GM21723 (cell line): ENCODE measurements around the gene FTO.

ENCODE experiments used
- ATAC-seq: cut with Tn5 transposase; IDR thresholded peaks from one replicate; pipeline ENCODE4 v1.9.1; 2021; ENCODE audit warnings: mild to moderate bottlenecking, moderate library complexity; ENCODE audit not compliant: unreplicated experiment

Gene FTO

GRCh38 chr16:53779186-53779585 lies 75.2 kb downstream of the FTO start:
- no peak for ATAC-seq

- ATAC-seq: no peak
These were observed 76.1 kb downstream of the FTO start for GRCh38 chr16:53780051-53780450.

DNA sequence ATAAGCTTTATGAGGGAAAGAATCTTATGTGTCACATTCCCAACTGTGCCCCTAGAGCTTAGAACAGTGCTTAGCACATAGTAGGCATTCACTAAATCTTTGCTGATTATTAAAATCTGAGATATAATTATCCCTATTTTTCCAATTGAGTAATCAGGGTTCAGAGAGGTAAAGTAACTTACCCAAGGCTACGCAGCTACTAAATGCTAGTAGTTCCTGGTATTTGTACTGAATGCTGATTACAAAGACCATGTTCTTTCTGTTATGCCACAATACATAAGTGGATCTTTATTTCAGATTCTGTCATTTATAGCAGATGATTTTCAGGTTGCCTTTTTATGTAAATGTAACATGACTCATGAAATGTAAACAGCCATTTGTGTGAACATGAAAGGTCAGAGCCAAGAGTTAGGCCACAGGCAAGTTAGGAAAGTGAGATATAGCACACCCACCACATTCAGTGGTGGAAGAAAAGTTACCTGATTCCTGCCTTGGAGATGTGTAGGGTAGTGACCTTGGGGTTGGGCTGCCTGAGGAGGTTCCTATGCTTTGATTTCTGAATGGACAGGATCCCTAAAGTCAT lies 77.2 kb downstream of the FTO start:
- ATAC-seq: no peak

DNA sequence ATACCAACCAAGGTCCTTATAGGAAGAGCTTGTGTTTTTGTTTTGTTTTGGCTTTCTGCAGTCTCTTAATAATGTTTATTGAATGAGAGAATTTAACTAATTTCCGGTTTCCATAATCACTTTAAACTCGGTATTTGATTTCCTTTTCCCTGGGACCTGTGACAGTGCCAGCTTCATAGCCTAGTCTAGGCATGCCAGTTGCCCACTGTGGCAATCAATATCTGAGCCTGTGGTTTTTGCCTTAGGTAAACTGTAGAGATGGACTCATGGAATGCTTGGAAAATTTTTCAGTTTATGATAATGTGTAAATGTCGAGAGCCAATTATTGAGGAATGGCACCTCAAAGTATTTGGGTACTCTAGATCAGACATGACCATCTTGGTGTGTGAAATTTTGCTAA lies 78.2 kb downstream of the FTO start:
- no peak for ATAC-seq

- no peak for ATAC-seq
These were observed 80.3 kb downstream of the FTO start for GRCh38 chr16:53784291-53784690.

DNA sequence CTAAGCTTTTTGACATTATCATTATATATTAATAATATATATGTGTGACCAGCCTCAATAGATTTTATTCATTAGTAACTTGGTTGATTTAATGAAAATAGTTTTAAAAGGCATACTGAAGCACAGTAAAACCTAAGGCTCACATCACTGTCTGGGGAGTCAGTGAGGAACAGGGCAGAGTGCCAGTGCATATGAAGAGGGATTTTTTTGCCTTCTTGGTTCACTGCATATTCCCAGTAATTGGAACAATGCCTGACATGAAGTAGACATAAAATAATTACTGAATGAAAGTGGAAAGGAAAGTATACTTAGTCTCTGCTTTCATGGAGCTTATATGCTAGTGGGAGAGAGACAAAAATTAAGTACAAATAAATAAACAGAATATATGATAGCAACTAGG lies 81.1 kb downstream of the FTO start:
- no peak for ATAC-seq

DNA sequence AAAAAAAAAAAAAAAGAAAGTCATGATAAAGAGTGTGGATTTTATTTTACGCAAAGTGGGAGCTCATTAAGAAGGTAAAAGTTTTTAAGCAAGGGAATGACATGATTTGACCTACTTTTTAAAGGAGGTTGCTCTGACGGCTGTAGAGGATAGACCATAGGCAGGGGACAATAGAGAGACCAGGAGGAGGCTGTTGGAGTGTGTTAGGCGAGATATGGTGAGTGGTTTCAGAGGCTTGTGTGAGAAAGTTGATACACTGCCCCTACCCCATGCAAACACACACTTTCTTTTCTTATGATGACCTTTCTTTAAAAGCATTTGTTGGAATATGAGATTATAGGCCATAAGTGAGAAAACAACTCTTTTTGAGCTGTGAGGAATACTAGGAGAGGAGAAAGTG lies 82.0 kb downstream of the FTO start:
- no peak for ATAC-seq

GRCh38 chr16:53787423-53787822 lies 83.5 kb downstream of the FTO start:
- no peak for ATAC-seq

DNA sequence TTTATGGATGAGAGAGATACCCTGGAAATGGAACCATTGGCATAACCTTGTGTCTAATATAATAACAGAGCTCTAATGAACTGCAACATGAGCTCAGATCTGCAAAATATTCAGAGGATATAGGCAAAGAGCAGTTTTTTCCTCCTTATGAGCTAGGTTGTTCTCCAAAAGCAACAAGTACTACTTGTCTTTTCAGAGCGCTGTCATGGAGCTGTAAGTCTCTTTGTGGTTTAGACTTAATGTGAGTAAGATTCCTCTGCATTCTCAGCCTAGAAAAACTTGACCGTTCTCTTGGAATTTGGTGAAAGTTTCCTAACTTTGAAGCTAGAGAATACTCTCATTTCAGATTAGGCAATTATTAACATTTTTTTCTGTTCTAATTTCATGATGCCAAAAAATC lies 85.2 kb downstream of the FTO start:
- ATAC-seq: no peak

GRCh38 chr16:53792161-53792951 lies 88.4 kb downstream of the FTO start:
- ATAC-seq: no peak

GRCh38 chr16:53803451-53803850 lies 99.5 kb downstream of the FTO start:
- ATAC-seq: no peak

DNA sequence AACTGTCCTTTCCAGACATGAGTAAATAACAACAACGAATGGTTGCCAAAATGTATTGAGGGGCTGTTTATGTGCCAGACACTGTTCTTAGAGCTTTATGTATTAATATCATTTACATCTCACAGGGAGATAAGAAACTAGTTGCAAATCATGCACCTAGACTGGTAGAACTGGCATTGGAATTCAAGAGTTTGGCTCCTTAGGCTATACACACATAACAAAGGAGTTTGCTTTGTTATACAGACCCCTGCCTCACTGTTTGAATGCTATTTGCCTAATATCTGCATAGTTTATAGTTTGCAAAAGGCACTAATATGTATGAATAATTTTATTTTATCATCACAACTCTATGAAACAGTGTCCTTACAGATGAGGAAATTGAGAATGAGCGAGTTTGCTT lies 100.0 kb downstream of the FTO start:
- no peak for ATAC-seq

DNA sequence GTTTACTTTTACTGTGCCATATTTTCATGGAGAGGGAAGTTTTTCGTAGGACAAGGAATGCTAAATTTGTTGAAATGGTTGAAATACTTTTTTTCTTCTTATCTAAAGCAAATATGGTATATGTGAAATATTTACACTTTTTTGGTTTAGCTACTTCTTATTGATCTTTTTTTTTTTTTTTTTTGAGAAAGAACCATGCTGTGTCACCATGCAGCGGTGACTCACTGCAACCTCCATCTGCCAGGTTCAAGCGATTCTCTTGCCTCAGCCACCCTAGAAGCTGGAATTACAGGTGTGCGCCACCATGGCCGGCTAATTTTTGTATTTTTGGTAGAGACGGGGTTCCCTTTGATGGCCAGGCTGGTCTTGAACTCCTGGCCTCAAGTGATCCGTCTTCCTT lies 100.5 kb downstream of the FTO start:
- no peak for ATAC-seq

DNA sequence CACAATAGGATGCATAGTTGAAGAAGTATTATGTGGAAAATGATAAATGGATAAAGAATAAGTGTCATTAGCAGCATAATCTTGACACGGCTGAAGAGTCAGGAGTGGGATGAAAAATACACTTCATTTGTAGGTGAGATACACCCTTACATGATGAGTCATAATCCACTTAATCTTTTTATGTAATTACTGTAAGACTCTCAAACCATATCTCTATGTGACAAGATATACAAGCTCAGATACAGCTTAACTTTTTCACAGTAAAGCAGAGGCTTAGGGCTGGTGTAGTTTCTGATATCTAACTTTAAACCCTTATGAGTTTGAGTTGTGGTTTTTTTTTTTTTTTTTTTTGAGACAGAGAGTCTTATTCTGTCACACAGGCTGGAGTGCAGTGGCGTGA lies 101.2 kb downstream of the FTO start:
- no peak for ATAC-seq

GRCh38 chr16:53805752-53806151 lies 101.8 kb downstream of the FTO start:
- no peak for ATAC-seq

DNA sequence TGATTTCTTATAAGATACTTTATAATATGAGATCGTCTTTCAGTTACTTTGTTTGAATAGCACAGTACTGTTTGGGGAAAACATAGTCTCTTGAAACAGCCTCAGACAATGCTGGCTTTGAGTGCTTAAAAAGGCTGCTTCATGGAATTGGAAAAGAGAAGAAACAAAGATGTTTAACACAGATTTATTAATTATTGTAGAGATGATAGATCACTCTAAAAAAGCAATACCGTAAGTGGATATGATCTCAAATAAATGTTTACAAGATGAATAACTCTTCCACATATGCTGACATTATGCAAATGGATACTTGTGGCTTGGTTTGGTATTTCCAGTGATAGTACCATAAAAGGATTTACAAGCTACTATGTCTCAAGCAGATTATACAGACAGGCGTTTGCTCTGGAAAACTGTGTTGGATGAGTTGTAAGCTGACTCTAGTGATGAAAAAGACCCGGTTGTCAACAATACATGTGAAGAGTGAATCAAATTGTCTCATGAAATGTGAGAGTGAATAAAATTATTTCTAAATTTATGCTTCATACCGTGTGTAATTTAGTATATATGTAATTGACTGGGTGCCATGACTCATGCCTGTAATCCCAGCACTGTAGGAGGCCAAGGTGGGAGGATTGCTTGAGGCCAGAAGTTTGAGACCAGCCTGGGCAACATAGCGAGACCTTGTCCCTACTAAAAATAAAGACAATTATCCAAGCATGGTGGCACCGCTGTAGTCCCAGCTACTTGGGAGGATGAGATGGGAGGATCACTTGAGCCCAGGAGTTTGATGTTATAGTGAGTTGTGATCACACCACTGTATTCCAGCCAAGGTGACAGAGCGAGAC lies 105.4 kb downstream of the FTO start:
- ATAC-seq: no peak

GRCh38 chr16:53812914-53813313 lies 109.0 kb downstream of the FTO start:
- ATAC-seq: no peak

DNA sequence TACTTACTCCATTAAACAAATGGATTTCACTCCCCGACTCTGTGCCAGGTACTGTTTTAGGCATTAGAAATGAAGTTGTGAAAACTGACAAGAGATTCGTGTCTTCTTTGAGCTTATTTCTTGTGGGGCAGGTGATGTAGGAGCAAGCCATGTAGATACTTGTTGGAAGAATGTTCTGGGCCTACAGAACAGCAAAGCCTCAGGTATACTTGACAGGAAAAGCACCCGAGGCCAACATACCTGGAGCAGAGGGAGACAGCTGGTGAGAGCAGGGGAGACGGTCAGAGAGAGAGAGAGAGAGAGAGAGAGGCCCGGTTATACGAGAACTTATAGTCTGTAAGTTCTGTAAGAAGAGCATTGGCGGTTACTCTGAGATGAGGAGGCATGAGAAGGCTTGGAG lies 110.8 kb downstream of the FTO start:
- no peak for ATAC-seq

DNA sequence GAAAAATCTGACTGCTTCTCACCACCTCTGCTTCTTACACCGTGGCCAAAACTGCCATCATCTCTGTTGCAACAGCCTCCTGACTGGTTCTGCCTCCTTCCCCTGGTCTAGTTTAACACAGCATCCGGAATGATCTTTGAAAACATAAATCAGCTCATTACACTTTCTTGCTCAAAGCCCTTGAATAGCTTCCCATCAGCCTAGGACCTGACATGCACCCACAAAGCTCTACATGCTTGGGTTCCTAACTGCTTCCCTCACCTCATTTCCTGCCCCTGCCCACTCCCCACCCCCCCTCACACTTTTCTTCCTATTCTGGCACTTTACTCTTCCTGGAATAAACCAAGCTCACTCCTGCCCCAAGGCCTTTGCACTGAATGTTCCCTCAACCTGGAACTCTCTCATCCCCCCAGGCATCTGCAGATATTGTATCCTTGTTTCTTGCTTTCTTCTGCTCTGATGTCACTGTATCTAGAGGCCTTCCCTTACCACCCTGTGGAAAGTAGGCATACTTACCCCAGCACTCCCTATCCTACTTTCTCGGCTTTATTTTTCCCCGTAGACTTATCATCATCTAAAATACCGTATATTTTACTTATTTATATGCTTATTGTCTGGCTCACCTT lies 112.4 kb downstream of the FTO start:
- ATAC-seq: no peak

DNA sequence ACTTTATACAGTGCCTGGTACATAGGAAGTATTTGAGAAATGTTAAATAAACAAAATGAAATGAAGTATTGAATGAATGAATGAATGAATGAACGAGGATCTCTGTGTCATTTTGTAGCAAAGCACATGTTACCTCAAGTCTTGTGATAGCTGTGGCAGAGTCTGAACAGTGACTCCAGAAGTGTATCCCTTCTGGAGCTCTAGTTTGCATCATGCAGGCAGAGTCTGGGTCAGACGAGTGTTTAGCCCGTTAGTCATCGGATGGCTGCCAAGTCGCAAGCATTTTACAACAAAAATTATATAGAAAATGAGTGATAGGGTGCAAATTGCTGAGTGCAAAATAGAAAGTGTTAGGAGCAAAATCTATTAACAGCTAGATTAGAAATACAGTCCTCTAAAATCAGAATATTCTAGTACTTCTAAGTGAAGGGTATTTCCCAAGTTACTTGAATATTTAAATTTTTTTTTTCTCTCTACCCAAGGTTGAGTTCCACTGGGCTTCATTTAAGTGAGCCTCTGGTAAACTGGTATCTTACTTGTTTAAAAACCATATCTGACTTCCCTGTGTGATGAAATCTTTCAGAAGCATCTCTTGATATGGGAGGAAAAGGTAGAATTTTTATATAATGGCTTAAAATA lies 113.3 kb downstream of the FTO start:
- ATAC-seq: no peak
